HL-60 (cell line): Measurements from ENCODE around the gene ANKFN1.

Experiments used
- POLR2AphosphoS5 ChIP-seq: IDR thresholded peaks from 2 replicates; pipeline ENCODE4 v1.6.1; 2012; ENCODE audit warnings: low read depth
- TF ChIP-seq, protein P1 (sequence below): IDR thresholded peaks from one replicate; pipeline ENCODE4 v1.5.1; 2011; ENCODE audit warnings: low read length, control low read depth, inconsistent platforms; ENCODE audit not compliant: insufficient read depth

GRCh38 chr17:56320443-56320842 is 167.2 kb downstream of the ANKFN1 start:
- TF ChIP-seq POLR2AphosphoS5 = no peak
- TF ChIP-seq, protein P1, sequence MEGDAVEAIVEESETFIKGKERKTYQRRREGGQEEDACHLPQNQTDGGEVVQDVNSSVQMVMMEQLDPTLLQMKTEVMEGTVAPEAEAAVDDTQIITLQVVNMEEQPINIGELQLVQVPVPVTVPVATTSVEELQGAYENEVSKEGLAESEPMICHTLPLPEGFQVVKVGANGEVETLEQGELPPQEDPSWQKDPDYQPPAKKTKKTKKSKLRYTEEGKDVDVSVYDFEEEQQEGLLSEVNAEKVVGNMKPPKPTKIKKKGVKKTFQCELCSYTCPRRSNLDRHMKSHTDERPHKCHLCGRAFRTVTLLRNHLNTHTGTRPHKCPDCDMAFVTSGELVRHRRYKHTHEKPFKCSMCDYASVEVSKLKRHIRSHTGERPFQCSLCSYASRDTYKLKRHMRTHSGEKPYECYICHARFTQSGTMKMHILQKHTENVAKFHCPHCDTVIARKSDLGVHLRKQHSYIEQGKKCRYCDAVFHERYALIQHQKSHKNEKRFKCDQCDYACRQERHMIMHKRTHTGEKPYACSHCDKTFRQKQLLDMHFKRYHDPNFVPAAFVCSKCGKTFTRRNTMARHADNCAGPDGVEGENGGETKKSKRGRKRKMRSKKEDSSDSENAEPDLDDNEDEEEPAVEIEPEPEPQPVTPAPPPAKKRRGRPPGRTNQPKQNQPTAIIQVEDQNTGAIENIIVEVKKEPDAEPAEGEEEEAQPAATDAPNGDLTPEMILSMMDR = no peak
